ENCODE measurements around the gene MT1E. TPM values are rescaled to one million over a fixed set of nuclear protein-coding genes. Genes with fewer than 3 reads are reported as not detected.

Gene MT1E
- total and polyA plus RNA-seq, 2 of the 13 experiments (the other 11 are each of a cell fraction or from before 2014, with no cell fraction given), result 110 to 1,072 TPM

DNA sequence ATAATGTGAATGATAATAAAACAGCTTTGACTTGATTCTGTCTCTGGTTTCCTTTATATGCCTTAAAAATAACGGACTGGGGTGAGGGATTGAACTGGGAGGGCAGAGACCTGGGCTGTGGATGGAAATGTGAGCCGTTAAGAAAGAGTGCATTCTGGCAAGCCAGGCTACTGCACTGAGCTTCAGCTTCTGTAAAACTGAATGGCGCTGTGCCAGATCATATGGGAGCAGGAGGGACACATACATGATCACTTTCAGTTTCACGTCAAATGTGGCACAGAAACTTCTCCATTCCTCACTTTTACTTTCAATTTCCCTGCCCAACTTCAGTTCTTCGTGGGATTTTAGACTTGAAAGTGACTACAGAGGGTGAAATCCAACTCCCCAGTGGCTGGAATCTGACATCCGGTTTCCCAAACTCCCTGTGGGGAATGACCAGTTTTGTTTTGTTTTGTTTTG lies 16.1 kb upstream of the MT1E start (continued):
- no peak for TF ChIP-seq KIAA2018 (CRISPR knock-in tag; IDR thresholded peaks at IDR 0.05; ENCODE audit: borderline replicate concordance)
- no peak for TF ChIP-seq HNF4A (CRISPR knock-in tag; IDR thresholded peaks at IDR 0.05)
- no peak for TF ChIP-seq SMARCC2 (IDR thresholded peaks at IDR 0.05)
- peak; percentile 34 for TF ChIP-seq RXRB (CRISPR knock-in tag; IDR thresholded peaks at IDR 0.05; ENCODE audit: borderline replicate concordance)
- TF ChIP-seq, protein P1, sequence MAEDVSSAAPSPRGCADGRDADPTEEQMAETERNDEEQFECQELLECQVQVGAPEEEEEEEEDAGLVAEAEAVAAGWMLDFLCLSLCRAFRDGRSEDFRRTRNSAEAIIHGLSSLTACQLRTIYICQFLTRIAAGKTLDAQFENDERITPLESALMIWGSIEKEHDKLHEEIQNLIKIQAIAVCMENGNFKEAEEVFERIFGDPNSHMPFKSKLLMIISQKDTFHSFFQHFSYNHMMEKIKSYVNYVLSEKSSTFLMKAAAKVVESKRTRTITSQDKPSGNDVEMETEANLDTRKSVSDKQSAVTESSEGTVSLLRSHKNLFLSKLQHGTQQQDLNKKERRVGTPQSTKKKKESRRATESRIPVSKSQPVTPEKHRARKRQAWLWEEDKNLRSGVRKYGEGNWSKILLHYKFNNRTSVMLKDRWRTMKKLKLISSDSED (CRISPR knock-in tag; IDR thresholded peaks at IDR 0.05), result no peak
- no peak for TF ChIP-seq ZNF761 (CRISPR knock-in tag; conservative IDR thresholded peaks at IDR 0.05)
- no peak for TF ChIP-seq GMEB1 (CRISPR knock-in tag; IDR thresholded peaks at IDR 0.05; ENCODE audit: borderline replicate concordance)
- TF ChIP-seq MED8 (CRISPR knock-in tag; IDR thresholded peaks at IDR 0.05; ENCODE audit: insufficient replicate concordance), result no peak
- TF ChIP-seq MAF1 (CRISPR knock-in tag; IDR thresholded peaks at IDR 0.05; ENCODE audit: borderline replicate concordance), result no peak
- TF ChIP-seq HMG20B (CRISPR knock-in tag; conservative IDR thresholded peaks at IDR 0.05), result no peak
- peak; percentile 61; the same call in 1 of the 2 replicates for TF ChIP-seq ETV5 (CRISPR knock-in tag; IDR thresholded peaks at IDR 0.05; ENCODE audit: borderline replicate concordance)
- no peak for TF ChIP-seq TOE1 (CRISPR knock-in tag; IDR thresholded peaks at IDR 0.05)
- TF ChIP-seq, protein P2, sequence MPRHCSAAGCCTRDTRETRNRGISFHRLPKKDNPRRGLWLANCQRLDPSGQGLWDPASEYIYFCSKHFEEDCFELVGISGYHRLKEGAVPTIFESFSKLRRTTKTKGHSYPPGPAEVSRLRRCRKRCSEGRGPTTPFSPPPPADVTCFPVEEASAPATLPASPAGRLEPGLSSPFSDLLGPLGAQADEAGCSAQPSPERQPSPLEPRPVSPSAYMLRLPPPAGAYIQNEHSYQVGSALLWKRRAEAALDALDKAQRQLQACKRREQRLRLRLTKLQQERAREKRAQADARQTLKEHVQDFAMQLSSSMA (CRISPR knock-in tag; IDR thresholded peaks at IDR 0.05), result no peak
- no peak for TF ChIP-seq ZSCAN21 (CRISPR knock-in tag; IDR thresholded peaks at IDR 0.05; ENCODE audit: borderline replicate concordance)
- 0 out of 2 replicates have a peak, but pooled peaks have one; percentile 13 for TF ChIP-seq ZGPAT (CRISPR knock-in tag; IDR thresholded peaks at IDR 0.05)
- TF ChIP-seq TEAD3 (CRISPR knock-in tag; optimal IDR thresholded peaks at IDR 0.05; ENCODE audit: borderline replicate concordance), result peak; percentile 4

Measured in HepG2 (cell line).